Prostate gland (tissue), 2 donors: Measurements from ENCODE around the gene SEPTIN7.

ENCODE experiments used
- POLR2A ChIP-seq: fragments of 450-650 bp; IDR thresholded peaks from one replicate; pipeline ENCODE4 v1.6.1; 2016; ENCODE audit warnings: antibody characterized with exemption, mild to moderate bottlenecking
- POLR2AphosphoS5 ChIP-seq: sonication (generic); formaldehyde crosslinking; IDR thresholded peaks from one replicate; pipeline ENCODE4 v1.6.1; 2017; ENCODE audit warnings: antibody characterized with exemption
- TF ChIP-seq, protein P1 (sequence below), 4 experiments: fragments of 200-600 bp in 2 of 4; fragments of 450-650 bp in 2 of 4; sonication (generic) in 2 of 4; IDR thresholded peaks; 1 replicate in 3 of 4; 2 replicates in 1 of 4; pipeline ENCODE4 v1.5.1; 2016 to 2019; ENCODE audit warnings: antibody characterized with exemption in 4 of 4, mild to moderate bottlenecking in 2 of 4, moderate library complexity in 2 of 4

DNA sequence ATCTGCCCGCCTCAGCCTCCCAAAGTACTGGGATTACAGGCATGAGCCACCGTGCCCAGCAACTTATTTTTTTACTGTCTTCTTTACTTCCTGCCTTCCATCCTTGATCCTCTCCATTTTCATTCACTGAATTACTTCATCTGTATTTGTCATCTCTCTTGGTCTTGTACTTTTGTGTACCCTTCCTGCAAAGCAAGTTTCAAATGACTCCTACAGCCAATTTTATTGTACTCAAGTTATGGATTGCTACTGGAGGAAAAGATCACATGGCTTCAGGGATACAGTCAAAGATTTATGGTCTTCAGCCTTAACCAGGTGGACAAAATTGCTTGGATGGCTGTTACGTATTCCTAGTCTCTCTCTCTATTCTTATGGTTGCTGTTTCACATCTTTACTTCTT, 22.6 kb downstream of the SEPTIN7 start:
- TF ChIP-seq POLR2A, result no peak
- TF ChIP-seq POLR2AphosphoS5, result no peak
- TF ChIP-seq, protein P1, sequence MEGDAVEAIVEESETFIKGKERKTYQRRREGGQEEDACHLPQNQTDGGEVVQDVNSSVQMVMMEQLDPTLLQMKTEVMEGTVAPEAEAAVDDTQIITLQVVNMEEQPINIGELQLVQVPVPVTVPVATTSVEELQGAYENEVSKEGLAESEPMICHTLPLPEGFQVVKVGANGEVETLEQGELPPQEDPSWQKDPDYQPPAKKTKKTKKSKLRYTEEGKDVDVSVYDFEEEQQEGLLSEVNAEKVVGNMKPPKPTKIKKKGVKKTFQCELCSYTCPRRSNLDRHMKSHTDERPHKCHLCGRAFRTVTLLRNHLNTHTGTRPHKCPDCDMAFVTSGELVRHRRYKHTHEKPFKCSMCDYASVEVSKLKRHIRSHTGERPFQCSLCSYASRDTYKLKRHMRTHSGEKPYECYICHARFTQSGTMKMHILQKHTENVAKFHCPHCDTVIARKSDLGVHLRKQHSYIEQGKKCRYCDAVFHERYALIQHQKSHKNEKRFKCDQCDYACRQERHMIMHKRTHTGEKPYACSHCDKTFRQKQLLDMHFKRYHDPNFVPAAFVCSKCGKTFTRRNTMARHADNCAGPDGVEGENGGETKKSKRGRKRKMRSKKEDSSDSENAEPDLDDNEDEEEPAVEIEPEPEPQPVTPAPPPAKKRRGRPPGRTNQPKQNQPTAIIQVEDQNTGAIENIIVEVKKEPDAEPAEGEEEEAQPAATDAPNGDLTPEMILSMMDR (IDR thresholded peaks at IDR 0.05), result no peak
